AG04449 (cell line): Measurements from ENCODE around the gene SPON1.
A peak's percentile ranks its signal among the peaks of the same experiment; 100 is the strongest.

Experiments used
- CTCF ChIA-PET: fragments of 350-600 bp; formaldehyde crosslinking; extraction: SDS; loops from one replicate; lab custom pipeline; 2021; ENCODE audit warnings: antibody characterized with exemption; lab: Yijun Ruan, JAX
- POLR2A ChIA-PET: fragments of 400-600, 350-600 bp; formaldehyde crosslinking; extraction: SDS; loops from one replicate; lab custom pipeline; 2020; ENCODE audit warnings: antibody characterized with exemption, inconsistent platforms; lab: Yijun Ruan, JAX
- DNase-seq: peaks from one replicate; pipeline ENCODE4 v3.0.0-alpha.2; 2010; ENCODE audit warnings: low read depth, low spot score
- H3K4me3 ChIP-seq: 2 replicates; pipeline ENCODE4 v1.5.1; 2011; ENCODE audit warnings: low read depth, mild to moderate bottlenecking, control low read depth, low read length
- CTCF ChIP-seq: IDR thresholded peaks from one replicate; pipeline ENCODE4 v1.5.1; 2011; ENCODE audit warnings: mild to moderate bottlenecking, moderate library complexity, low read length, control low read depth, inconsistent platforms; ENCODE audit not compliant: insufficient read depth; ENCODE audit errors: missing control alignments

SPON1 gene

GRCh38 chr11:14136561-14136960 is 174.0 kb downstream of the SPON1 start:
- no peak for DNase-seq
- POLR2A ChIA-PET = no interaction called here
- no peak for TF ChIP-seq CTCF
- H3K4me3 ChIP-seq = no peak overlapping the region
- CTCF ChIA-PET = no interaction called here

GRCh38 chr11:14137284-14137683 is 174.8 kb downstream of the SPON1 start:
- no peak for TF ChIP-seq CTCF
- DNase-seq = no peak
- ChIA-PET POLR2A (no interaction called here), CTCF (no interaction called here)
- no peak overlapping the region for H3K4me3 ChIP-seq

GRCh38 chr11:14140991-14141390 is 178.5 kb downstream of the SPON1 start:
- no peak for DNase-seq
- TF ChIP-seq CTCF = no peak
- no peak overlapping the region for H3K4me3 ChIP-seq
- ChIA-PET CTCF (no interaction called here), POLR2A (no interaction called here)

- ChIA-PET CTCF (no interaction called here), POLR2A (no interaction called here)
- no peak for TF ChIP-seq CTCF
- DNase-seq = no peak
- H3K4me3 ChIP-seq = no peak overlapping the region
Measured at GRCh38 chr11:14141676-14142075, 179.2 kb downstream of the SPON1 start.

GRCh38 chr11:14144934-14145333 is 182.4 kb downstream of the SPON1 start:
- H3K4me3 ChIP-seq = no peak overlapping the region
- POLR2A ChIA-PET = no interaction called here
- TF ChIP-seq CTCF = no peak
- DNase-seq = no peak
- CTCF ChIA-PET = interaction anchor here (1.2 kb wide), 1 partner anchor 189 kb away, joined by 3 read pairs; no protein-coding TSS in a partner anchor

GRCh38 chr11:14148653-14149273 is 186.2 kb downstream of the SPON1 start:
- DNase-seq = no peak
- POLR2A ChIA-PET = no interaction called here
- no peak overlapping the region for H3K4me3 ChIP-seq
- TF ChIP-seq CTCF = peak; percentile 31
- CTCF ChIA-PET = interaction anchor here (0.7 to 4.2 kb wide), 16 partner anchors 9 to 376 kb away, joined by 3 to 63 read pairs (median 4); no protein-coding TSS in a partner anchor
